GM21423 (cell line): ENCODE data around the gene SH3YL1.

Source experiments
- ATAC-seq: cut with Tn5 transposase; IDR thresholded peaks from one replicate; pipeline ENCODE4 v1.9.1; 2021; ENCODE audit warnings: mild to moderate bottlenecking, moderate library complexity; ENCODE audit not compliant: unreplicated experiment

SH3YL1 gene

DNA sequence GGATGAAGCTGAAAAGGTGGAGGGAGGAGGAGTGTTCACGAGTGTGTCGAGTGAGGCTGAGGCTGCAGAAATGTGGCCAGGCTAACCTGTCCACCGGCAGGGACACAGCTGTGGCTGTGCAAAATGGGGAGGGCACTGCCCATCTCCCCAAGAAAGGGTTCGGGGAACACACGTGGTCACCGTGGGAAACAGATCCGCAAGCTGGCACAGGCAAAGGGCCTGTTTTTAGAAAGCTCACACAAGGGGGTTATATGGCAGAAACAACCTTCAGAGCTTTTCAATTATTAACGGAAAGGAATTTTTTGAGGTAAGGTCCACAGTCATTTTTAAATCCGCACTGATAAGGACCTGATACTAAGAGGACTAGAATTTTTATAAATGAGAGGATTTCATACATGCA lies 35.7 kb downstream of the SH3YL1 start:
- ATAC-seq: no peak

DNA sequence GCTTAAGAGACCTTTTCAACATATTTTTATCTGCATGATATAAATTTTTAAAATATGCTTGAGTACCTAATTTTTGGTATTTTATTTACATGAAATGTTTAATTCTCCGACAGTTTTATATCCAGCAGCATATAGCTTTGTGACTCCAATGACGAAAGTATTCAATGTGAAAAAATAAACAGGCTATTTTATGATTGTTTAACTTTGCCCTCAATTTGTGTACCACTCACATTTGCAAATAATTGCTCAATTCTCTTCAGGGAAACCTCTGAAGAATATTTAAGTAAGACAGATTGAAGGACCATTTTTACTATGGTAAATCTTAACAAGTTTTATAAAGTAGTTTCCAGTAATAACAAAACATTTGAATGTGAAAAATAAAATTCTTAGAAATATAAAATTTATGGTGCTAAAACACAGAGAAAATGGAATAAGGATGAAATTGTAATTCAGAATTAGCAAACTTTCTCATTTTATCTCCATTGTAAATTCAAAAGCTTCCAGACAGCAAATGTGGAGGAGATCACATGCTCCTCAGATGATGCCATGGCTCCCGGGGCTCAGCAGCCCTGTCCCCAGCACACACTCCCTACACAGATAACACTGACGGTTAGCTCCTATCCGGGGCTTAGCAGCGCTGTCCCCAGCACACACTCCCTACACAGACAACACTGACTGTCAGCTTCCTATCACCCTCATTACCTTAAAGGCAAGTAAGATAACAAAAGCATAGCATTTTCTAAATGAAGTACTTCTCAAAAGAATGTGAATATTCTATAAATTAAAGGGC lies 39.7 kb downstream of the SH3YL1 start:
- ATAC-seq: no peak

DNA sequence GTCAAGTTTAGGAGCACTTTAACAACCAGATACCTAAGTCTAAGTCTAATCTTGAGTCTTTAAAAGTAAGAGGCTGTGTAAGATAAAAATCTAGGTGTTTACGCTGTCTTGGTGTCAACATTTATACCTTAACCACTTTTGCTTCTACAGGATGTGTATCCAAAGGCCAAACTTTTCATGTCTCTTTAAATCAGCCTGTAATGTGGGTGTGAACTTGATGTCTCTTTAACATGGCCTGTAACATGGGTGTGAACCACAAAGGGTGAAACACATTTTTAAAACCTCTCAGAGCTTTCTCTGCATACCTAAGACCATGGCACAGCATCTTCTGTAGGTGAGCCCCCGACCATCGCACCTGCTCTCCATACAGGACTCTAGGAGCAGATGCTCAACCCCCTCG lies 40.4 kb downstream of the SH3YL1 start:
- ATAC-seq: no peak

DNA sequence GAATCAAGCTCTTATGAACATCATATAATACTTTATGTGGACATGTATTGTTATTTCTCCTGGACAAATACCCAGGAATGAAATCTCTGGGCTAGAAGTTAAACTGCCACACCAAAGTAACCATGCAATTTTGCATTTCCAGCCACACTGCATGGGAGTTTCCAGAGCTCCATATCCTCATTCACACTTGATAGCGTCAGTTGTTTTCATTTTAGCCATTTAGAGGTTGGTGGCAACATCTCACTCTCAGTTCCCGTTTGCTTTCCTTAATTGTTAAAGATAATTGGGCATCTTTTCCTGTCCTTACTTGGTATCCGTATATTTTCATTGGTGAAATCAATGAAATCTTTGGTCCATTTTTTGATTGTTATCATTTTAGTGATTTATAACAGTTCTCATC lies 47.8 kb downstream of the SH3YL1 start:
- ATAC-seq: no peak

DNA sequence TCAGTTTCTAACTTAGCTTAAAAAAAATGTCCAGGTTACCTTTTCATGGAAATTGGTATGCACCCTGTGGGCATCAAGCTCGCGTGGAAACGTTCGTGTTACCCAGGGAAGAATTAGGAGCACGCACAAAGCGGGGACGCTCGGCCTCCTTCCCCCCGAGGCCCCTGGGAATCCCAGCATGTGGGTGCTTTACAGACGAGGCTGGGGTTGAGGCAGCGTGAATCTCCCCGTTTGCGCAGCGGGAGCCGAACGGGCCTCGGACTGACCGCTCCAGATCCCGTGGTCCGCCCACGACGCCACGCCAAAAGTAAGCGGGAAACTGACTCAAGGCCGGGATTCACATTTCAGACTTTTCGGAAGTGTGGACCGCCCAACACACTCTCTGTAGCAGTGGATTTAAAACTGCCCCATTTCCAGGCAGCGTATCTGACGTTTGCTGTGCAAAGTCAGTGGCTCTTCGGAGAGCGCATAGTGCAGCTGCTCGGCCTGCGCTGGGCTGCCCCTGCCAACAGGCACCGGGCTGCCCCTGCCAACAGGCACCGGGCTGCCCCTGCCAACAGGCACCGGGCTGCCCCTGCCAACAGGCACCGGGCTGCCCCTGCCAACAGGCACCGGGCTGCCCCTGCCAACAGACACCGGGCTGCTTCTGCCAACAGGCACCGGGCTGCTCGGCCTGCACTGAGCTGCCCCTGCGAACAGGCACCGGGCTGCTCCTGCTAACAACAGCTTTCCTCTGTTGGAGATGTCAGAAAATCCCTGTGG lies 49.7 kb downstream of the SH3YL1 start:
- no peak for ATAC-seq

DNA sequence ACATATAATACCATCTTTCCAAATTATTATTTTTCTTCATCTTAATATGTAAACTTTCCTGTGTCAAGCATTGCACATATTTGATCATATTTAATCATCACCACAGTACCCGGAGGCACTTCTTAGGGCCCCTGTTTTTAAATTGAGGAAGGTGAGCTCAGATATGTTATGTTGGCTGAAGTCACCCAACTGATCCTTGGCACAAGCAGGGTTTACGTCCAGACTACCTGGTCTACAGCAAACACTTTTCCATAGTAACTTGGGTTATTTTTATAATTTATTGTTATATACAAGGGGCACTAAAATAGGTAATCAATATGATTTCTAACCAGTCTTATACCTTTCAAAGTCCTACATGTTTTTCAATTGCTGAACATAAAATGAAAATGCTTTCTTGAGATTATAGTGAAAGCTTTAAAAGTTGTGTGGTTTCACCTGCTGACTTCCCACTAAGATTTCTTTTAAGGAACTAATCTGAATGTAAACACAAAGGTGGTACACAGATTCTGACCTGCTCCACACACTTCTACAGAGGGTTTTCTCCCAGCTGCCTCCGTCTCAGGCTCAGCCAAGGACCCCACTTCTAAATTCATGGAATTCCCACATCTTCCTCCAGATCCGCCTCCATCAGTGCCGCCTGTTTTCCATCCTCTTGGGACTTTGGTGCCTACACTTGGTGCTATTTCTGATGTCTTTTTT lies 52.2 kb downstream of the SH3YL1 start:
- ATAC-seq: no peak

DNA sequence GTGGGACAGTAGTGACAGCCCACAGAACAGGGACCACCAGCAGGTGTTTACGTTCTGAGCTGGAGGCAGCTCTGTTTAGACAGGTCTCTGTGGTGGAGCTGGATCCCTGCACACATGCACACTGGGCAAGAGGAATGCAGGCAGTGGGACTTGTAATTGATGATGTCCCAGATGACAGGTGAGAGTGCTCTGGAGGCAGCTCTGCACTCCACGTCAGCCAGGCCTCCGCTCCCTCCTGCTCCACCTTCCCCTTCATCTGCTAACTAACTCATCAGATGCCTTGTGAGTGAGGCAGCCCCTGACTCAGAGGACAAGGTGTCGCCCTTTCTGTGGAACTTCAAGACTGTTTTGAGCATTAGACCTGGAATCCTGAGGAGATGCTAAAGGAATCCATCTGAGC lies 53.2 kb downstream of the SH3YL1 start:
- no peak for ATAC-seq

DNA sequence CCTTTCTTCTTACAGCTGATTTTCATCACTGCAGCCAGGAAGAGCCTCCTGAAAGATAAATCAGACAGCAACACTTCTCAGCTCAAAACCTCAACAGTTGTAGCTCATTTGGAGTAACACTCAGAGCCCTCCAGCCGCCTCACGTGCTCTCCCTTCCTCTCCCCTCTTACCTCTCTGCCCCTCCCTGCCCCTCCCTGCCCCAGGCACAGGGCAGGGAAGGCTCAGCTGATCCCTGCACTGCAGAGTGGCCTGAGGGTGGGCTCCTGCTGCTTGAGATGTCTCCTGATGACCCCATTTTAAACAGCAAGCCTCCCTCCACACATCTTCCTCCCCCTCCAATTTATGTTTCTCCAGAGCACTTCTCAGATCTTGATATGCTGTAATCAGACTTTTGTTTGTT lies 54.4 kb downstream of the SH3YL1 start:
- no peak for ATAC-seq

DNA sequence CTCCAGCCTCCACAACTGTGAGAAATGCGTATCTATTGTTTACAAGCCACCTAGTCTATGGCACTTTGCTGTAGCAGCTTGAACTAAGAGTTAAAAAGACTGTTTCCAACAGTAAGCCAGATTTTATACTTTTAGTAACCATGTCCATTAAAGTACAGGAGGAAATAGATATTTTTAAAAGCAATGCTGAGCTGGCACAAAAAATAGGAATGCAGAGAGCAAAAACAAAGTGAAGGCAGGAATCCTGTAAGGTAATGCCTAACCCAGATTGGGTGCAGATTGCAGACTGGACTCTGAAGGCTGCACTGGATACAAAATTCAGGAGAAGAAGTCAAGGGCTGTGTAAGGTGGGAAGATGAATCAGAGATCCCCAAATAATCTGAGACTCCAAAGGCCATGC lies 55.5 kb downstream of the SH3YL1 start:
- no peak for ATAC-seq

DNA sequence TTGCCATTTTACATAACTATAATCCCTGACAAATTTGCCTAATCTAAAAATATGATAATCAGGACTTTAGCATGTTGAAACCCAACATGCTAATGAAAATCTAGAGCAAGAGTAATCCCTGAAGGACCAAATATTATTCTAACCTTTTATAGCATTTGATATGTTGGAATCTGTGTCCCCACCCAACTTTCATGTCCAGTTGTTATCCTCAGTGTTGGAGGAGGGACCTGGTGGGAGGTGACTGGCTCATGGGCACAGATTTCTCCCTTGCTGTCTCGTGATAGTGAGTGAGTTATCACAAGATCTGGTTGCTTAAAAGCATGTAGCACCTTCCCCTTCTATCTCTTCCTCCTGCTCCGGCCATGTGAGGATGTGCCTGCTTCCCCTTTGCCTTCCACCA lies 59.8 kb downstream of the SH3YL1 start:
- ATAC-seq: no peak

DNA sequence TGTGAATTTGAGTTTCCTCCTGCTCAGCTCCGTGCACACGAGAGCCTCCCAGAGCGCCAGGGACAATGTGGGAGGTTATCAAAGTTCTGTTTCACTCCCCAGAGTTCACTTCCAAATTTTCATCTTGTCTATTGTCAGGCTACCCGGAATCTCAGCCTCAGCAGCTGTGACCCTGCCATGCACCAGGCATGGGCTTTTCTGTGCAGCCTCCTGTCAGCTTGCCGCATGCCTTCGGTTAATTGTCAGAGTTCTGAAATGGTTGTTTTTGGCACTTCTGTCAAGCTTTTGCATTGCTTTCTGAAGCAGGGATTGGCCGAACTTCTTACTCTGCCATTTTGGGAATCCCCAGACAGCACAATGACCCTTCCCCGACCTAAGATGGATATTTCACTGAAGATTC lies 60.4 kb downstream of the SH3YL1 start:
- ATAC-seq: no peak

DNA sequence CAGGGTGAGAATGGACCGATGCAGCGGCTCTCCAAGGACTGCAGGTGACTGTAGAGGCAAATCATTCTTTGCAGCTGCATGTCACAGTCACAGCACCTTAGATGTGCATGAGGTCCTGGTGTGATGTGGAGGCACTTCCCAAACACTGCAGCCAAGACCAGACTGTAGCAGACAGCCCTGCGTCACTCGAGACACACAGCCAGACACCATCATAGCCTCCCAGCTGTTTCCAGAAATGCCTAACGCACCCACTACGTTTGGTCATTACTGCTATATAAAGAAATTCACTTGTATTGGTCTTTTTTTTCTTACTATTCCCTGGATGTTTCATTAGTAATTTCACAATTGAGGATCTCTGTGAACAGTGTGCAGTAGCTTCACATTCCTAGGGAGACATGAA lies 60.9 kb downstream of the SH3YL1 start:
- ATAC-seq: no peak

DNA sequence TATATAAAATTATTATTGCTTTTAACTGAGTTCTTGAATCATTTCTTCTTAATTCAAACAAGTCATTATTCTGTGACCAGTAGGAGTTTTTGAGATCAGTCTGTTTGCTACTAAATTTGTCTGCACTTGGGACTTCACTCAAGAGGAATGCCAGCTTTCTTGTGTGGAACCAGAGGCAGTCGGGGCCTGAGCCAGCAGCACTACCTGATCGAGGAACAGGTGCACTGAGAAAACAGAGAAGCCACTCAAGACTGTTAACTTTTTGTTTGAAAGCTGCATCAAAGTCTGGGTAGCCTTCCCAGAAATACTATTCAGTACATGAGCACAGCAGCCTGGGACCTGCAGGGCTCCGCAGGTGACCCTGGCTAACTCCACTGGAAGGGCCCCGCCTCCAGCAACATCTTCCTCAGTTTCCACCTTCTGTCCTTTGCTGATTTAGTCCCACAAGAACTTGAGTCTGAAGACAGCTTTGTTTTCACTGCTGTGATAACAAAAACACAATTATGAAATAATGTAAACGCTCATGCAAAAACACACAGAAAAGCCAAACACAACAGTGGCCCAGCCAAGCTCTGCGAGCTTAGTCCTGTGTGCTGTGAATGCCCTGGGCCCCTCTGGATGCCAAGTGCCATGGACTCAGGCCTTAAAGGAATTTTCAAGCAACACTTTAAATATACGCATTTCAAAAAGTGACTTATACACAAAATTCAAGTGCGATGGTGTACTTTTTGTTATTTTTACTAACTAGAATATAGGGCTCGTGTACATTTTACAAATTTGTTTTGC lies 62.0 kb downstream of the SH3YL1 start:
- no peak for ATAC-seq

DNA sequence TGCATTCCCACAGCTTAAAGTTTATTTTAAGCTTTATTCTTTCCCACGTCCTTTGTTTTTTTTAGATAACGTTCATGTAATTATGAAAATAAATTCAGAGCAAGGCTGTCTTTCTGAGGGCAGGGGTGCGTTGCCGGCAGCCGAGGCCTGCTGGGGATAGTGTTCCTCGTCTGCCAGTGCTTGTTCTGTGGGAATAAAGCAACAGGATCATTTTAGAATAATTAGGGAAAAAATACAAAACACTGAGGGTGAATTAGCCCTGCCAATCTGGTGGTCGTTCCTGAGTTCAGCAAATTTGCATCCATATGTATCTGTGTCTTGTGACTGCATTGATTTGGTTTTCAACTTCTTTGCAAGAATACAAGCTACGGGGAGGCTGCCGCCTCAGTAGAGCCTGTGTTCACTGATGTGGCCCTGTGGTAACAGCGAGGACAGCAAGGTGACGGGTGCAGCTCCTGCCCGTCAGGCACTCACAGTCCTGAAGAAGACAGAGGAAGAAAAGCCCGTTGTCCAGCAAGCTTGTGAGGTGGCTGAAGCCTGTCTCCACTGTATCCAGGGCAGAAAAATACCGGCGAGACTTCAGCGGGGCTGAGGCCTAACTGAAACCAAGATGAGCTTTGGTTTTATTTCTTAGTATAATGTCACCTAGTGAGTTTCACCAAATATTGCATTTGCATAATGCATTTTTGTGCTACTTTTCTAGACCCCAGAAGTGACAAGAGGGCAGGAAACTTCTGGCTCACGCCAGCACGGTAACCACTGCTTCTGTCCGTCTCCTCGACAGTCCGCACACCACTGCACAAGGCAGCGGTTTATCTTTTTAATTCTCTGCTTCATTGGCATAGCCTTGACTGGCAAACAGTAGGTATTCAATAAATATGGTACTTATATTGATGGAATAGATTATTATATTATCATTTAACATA lies 64.5 kb downstream of the SH3YL1 start:
- no peak for ATAC-seq

DNA sequence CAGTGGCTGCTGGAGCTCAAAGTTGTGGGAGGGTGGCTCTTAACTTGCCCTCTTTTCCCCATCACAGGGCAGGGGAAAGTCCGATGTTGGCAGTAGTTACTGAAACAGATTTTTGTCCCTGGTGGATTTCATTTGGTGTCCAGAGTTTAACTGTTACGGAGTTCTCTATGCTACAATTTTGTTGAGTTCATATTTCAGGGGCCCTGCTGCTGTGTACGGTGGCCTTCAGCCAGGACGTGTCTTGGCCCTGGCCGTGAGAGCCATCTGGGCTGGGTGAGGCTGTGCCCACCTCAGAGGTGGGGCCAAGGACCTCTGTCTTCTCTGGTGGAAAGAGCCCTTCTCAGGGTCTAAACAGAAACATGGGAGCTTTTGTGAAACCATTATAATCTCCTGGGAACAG lies 67.4 kb downstream of the SH3YL1 start:
- no peak for ATAC-seq

DNA sequence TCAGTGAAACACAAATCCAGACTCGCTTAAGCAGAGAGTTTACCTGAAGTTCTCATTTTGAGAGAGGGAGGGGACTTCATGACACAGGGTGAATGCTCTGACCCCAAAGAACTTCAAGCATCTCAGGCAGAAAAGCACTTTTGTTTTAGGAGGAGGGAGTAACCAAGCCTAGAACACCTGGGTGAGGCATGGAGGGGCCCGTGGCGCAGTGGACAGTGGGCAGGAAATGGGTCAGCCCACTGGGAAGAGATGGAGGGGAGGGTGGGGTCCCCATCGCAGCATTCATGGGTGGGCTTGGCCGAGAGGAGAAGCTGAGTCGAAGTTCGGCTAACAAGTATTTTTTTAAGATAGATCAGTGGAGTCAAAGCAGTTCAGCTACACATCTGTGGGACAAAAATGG lies 67.9 kb downstream of the SH3YL1 start:
- no peak for ATAC-seq

DNA sequence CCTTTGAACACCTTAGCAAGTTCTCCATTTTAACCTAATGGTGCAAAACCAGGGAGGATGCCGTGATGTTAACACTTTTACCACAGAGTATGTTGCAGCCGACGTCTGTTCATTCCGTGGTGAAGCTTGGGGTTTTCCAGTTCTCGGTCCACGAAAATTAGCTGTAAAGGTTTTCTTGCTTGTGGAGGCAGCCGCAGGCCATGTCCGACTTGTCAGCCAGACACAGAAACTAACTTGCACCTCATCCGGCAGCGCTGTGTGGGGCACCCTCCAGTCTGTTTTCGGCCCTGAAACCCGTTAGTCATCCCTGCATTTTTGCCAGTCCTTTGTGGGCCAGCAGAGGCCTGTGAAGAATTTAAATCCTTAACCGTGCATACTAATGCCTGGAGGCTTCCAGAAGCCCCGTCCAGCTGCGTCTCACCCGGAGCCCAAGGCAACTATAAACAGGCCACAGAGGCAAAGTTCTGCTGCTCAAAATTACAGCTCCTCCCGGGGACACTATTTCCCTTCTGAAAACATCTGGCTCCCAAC lies 70.6 kb downstream of the SH3YL1 start:
- ATAC-seq: no peak

DNA sequence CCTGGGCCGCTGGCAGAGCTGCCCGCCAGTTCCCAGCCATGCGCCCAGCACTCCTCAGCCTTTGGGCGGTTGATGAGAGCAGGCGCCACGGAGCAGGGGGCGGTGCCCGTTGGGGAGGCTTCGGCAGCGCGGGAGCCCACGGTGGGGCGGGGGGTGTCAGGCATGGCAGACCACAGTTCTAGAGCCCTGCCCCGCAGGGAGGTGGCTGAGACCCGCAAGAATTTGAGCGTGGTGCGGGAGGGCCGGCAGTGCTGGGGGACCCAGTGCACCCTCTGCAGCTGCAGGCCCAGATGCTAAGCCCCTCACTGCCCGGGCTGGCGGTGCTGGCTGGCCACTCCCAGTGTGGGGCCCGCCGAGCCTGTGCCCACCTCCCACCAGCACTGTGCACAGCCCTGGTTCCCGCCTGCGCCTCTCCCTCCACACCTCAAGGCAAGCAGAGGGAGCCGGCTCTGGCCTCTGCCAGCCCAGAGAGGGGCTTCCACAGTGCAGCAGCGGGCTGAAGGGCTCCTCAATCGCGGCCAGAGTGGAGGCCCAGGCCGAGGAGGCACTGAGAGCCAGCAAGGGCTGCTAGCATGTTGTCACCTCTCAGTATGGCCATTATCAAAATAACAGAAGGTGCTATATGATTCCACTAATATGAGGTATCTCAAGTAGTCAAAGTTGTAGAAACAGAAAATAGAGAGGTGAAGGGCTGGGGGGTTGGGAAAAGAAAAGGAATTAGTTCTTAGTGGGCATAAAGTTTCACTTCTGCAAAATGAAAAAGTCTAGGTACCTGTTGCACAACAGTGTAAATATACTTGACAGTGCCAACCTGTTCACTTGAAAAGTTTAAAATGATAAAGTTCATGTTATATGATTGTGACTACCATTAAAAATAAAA lies 72.3 kb downstream of the SH3YL1 start:
- ATAC-seq: no peak

DNA sequence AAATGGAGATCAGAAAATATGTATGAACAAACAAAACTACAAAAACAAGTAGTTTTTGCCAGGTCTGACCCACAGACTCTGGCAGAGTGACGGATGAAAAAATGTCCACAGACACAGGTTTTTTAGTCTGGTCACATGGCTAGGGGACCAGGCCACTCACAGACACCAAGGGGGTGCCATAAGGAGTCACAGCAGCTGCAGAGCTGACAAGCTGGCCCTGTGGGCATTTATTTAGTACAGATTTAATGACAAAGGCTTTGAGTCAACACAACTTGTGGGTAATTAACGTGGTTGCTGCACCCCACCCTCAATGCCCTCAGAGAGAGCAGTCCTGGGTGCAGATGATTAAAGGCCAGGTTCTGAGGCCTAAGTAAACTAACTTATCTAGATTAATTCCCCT lies 76.0 kb downstream of the SH3YL1 start:
- ATAC-seq: no peak
